ENCODE measurements around the gene PIP5K1A. TPM values are rescaled to one million over a fixed set of nuclear protein-coding genes. Genes with fewer than 3 reads are reported as not detected.

Gene PIP5K1A
- polyA plus RNA-seq, 1 of the 3 experiments (the other 2 are of a cell fraction) = 66.0 TPM

DNA sequence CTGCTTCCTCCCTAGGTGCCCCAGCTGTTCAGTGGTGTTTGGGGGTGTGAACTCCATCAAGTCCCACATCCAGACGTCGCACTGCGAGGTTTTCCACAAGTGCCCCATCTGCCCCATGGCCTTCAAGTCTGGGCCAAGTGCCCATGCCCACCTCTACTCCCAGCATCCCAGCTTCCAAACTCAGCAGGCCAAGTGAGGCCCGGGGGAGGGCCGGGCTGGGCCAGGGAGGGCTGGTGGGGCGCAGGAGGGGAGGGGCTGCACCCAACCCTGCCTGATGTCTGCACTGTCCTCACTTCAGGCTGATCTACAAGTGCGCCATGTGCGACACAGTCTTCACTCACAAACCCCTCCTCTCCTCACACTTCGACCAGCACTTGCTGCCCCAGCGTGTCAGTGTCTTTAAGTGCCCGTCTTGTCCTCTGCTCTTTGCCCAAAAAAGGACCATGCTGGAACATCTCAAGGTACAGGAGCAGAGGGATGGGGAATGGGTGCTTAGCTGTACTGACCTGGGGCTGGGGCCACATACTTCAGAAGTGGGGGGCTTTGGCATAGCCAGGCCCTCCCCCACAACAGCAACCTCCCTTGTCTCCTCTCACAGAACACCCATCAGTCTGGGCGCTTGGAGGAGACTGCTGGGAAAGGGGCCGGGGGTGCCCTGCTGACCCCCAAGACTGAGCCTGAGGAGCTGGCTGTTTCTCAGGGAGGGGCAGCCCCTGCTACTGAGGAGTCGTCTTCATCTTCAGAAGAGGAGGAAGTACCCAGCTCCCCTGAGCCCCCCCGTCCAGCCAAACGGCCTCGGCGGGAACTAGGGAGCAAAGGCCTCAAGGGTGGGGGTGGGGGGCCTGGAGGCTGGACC is 91.0 kb downstream of the PIP5K1A start:
- WGBS (ENCODE audit: low lambda C conversion rate) = 97% methylated on average over 16 of the region's 18 CpGs
- CTCF ChIA-PET = interaction anchor here (0.8 to 2.1 kb wide), 2 partner anchors 51 to 155 kb away, joined by 3 to 9 read pairs; no protein-coding TSS in a partner anchor

More for the DNA sequence above, 91.0 kb downstream of the PIP5K1A start:
- Histone ChIP-seq H3K9ac (no peak overlapping the region), H3K79me2 (ENCODE audit: insufficient read depth) (peaks cover 34% of the 10 kb centered on the region), H3K4me1 (ENCODE audit: control insufficient read depth in 1 of 2, insufficient read depth in 2 of 2, low read depth in 1 of 2, low read length in 1 of 2) (peaks cover 0 to 2% of the 10 kb centered on the region in 2 experiments; a peak in 1 of 4 replicates), H3K27ac (ENCODE audit: low read depth in 2 of 2, low read length in 1 of 2) (no peak overlapping the region), H3K9me3 (no peaks in the 10 kb centered on the region), H3K4me2 (no peak overlapping the region), H3K36me3 (replicated peaks in 1 of 2; ENCODE audit: control insufficient read depth in 1 of 2, insufficient read depth in 2 of 2, low read length in 1 of 2) (peaks cover 24 to 79% of the 10 kb centered on the region in 2 experiments), H3K27me3 (ENCODE audit: insufficient read depth) (no peaks in the 10 kb centered on the region), H4K20me1 (ENCODE audit: insufficient read depth) (0 out of 2 replicates have a peak, but pooled peaks cover 4% of the 10 kb centered on the region), H2AFZ (ENCODE audit: low read depth) (no peak overlapping the region), H3K4me3 (ENCODE audit: low read depth in 2 of 2, low read length in 1 of 2) (no peak overlapping the region), H3K9me2 (no peaks in the 10 kb centered on the region), H3F3A (replicated peaks; ENCODE audit: insufficient read depth) (no peaks in the 10 kb centered on the region)
- POLR2A ChIA-PET = no interaction called here
- TF ChIP-seq MXI1 (IDR thresholded peaks at IDR 0.05; ENCODE audit: low read depth, low read length) (no peak), YY1 (IDR thresholded peaks at IDR 0.05; ENCODE audit: low read depth) (no peak), RXRA (IDR thresholded peaks at IDR 0.05; ENCODE audit: borderline replicate concordance, low read depth) (no peak), RAD21 (IDR thresholded peaks at IDR 0.05; ENCODE audit: low read length) (no peak), GATA2 (CRISPR knock-in tag; IDR thresholded peaks at IDR 0.05) (no peak), TAF1 (IDR thresholded peaks at IDR 0.05; ENCODE audit: borderline replicate concordance, low read depth, low read length) (no peak), ELF1 (IDR thresholded peaks at IDR 0.05) (no peak), RCOR1 (IDR thresholded peaks at IDR 0.05; ENCODE audit: low read length) (no peak), RFX5 (IDR thresholded peaks at IDR 0.05; ENCODE audit: low read length) (no peak), NFIC (IDR thresholded peaks at IDR 0.05; ENCODE audit: borderline replicate concordance) (no peak), SMC3 (IDR thresholded peaks at IDR 0.05; ENCODE audit: low read depth, low read length) (no peak), MEF2A (IDR thresholded peaks at IDR 0.05; ENCODE audit: borderline replicate concordance, low read depth) (no peak), TEAD4 (IDR thresholded peaks at IDR 0.05; ENCODE audit: borderline replicate concordance, insufficient read depth) (no peak)
- TF ChIP-seq, protein P1, sequence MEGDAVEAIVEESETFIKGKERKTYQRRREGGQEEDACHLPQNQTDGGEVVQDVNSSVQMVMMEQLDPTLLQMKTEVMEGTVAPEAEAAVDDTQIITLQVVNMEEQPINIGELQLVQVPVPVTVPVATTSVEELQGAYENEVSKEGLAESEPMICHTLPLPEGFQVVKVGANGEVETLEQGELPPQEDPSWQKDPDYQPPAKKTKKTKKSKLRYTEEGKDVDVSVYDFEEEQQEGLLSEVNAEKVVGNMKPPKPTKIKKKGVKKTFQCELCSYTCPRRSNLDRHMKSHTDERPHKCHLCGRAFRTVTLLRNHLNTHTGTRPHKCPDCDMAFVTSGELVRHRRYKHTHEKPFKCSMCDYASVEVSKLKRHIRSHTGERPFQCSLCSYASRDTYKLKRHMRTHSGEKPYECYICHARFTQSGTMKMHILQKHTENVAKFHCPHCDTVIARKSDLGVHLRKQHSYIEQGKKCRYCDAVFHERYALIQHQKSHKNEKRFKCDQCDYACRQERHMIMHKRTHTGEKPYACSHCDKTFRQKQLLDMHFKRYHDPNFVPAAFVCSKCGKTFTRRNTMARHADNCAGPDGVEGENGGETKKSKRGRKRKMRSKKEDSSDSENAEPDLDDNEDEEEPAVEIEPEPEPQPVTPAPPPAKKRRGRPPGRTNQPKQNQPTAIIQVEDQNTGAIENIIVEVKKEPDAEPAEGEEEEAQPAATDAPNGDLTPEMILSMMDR (IDR thresholded peaks at IDR 0.05) = no peak
- TF ChIP-seq, protein P2, sequence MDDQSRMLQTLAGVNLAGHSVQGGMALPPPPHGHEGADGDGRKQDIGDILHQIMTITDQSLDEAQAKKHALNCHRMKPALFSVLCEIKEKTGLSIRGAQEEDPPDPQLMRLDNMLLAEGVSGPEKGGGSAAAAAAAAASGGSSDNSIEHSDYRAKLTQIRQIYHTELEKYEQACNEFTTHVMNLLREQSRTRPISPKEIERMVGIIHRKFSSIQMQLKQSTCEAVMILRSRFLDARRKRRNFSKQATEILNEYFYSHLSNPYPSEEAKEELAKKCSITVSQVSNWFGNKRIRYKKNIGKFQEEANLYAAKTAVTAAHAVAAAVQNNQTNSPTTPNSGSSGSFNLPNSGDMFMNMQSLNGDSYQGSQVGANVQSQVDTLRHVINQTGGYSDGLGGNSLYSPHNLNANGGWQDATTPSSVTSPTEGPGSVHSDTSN (IDR thresholded peaks at IDR 0.05) = no peak
- TF ChIP-seq, protein P3, sequence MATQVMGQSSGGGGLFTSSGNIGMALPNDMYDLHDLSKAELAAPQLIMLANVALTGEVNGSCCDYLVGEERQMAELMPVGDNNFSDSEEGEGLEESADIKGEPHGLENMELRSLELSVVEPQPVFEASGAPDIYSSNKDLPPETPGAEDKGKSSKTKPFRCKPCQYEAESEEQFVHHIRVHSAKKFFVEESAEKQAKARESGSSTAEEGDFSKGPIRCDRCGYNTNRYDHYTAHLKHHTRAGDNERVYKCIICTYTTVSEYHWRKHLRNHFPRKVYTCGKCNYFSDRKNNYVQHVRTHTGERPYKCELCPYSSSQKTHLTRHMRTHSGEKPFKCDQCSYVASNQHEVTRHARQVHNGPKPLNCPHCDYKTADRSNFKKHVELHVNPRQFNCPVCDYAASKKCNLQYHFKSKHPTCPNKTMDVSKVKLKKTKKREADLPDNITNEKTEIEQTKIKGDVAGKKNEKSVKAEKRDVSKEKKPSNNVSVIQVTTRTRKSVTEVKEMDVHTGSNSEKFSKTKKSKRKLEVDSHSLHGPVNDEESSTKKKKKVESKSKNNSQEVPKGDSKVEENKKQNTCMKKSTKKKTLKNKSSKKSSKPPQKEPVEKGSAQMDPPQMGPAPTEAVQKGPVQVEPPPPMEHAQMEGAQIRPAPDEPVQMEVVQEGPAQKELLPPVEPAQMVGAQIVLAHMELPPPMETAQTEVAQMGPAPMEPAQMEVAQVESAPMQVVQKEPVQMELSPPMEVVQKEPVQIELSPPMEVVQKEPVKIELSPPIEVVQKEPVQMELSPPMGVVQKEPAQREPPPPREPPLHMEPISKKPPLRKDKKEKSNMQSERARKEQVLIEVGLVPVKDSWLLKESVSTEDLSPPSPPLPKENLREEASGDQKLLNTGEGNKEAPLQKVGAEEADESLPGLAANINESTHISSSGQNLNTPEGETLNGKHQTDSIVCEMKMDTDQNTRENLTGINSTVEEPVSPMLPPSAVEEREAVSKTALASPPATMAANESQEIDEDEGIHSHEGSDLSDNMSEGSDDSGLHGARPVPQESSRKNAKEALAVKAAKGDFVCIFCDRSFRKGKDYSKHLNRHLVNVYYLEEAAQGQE (IDR thresholded peaks at IDR 0.05; ENCODE audit: low read depth, low read length) = no peak
- no peak for DNase-seq

Data from SK-N-SH (cell line).